Measurements from ENCODE around the gene STK11IP. TPM values are rescaled to one million over a fixed set of nuclear protein-coding genes. Genes with fewer than 3 reads are reported as not detected.

The STK11IP gene
- total RNA-seq, 1 experiment from 2014 or later = 40.6 TPM

GRCh38 chr2:219605607-219605954 lies 7.9 kb downstream of the STK11IP start:
- intact Hi-C loops (cut with micrococcal nuclease; ENCODE audit: unreplicated experiment) = no loop called here
- Histone ChIP-seq H3K9me2 (ENCODE audit: insufficient read depth) (no peaks in the 10 kb centered on the region), H3K4me1 (replicated peaks; ENCODE audit: insufficient read depth) (no peaks in the 10 kb centered on the region), H3K4me3 (no peak overlapping the region), H3K27me3 (ENCODE audit: insufficient read depth, low read depth) (no peaks in the 10 kb centered on the region), H3K36me3 (ENCODE audit: low read depth) (peaks cover 4% of the 10 kb centered on the region; the same call in 1 of the 2 replicates), H3F3A (ENCODE audit: insufficient read depth, low read depth) (no peaks in the 10 kb centered on the region), H3K4me2 (no peak overlapping the region), H2AFZ (no peak overlapping the region), H3K79me2 (ENCODE audit: low read depth) (no peaks in the 10 kb centered on the region), H3K27ac (no peak overlapping the region), H3K9me3 (ENCODE audit: insufficient read depth, low read depth) (no peaks in the 10 kb centered on the region), H4K20me1 (ENCODE audit: insufficient read depth) (no peaks in the 10 kb centered on the region)
- CTCF ChIA-PET = no interaction called here
- POLR2A ChIA-PET (ENCODE audit: unreplicated experiment) = interaction anchor here (0.6 kb wide), 1 partner anchor 34 kb away, joined by 3 read pairs; the partner anchor contains the start of gene OBSL1
- TF ChIP-seq CTCF (conservative IDR thresholded peaks at IDR 0.05) (no peak), EZH2 (IDR thresholded peaks at IDR 0.05; ENCODE audit: low read depth) (no peak)
- no peak for DNase-seq
- no TSS peak for BruUV-seq (replicated peaks)

DNA sequence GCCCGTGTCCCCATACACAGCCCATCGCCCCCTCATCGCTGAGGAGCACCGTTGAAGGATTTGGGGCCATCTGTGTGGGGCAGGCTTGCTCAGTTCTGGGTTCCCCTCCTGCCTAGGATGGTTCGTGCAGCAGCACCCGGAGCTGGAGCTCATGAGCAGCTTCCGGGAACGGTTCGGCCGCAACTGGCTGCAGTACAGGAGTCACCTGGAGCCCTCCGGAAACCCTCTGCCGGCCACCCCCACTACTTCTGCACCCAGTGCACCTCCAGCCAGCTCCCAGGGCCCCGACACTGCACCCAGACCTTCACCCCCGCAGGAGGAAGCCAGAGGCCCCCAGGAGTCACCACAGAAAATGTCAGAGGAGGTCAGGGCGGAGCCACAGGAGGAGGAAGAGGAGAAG lies 10.3 kb downstream of the STK11IP start:
- no peak overlapping the region for H2AFZ ChIP-seq
- no peak overlapping the region for H3K4me2 ChIP-seq
- no peaks in the 10 kb centered on the region for H3F3A ChIP-seq (ENCODE audit: insufficient read depth, low read depth)
- no TSS peak for BruUV-seq (replicated peaks)
- ChIA-PET CTCF (no interaction called here), POLR2A (ENCODE audit: unreplicated experiment) (no interaction called here)
- no peak for TF ChIP-seq EZH2 (IDR thresholded peaks at IDR 0.05; ENCODE audit: low read depth)
- no peak for TF ChIP-seq CTCF (conservative IDR thresholded peaks at IDR 0.05)
- no peaks in the 10 kb centered on the region for H3K9me2 ChIP-seq (ENCODE audit: insufficient read depth)
- no peaks in the 10 kb centered on the region for H3K36me3 ChIP-seq (ENCODE audit: low read depth)
- no peaks in the 10 kb centered on the region for H4K20me1 ChIP-seq (ENCODE audit: insufficient read depth)
- no peaks in the 10 kb centered on the region for H3K9me3 ChIP-seq (ENCODE audit: insufficient read depth, low read depth)
- no peak overlapping the region for H3K27ac ChIP-seq
- no peaks in the 10 kb centered on the region for H3K4me1 ChIP-seq (replicated peaks; ENCODE audit: insufficient read depth)
- no peaks in the 10 kb centered on the region for H3K79me2 ChIP-seq (ENCODE audit: low read depth)
- no peak overlapping the region for H3K4me3 ChIP-seq
- intact Hi-C loops (cut with micrococcal nuclease; ENCODE audit: unreplicated experiment) = no loop called here
- DNase-seq = no peak
- H3K27me3 ChIP-seq (ENCODE audit: insufficient read depth, low read depth) = no peaks in the 10 kb centered on the region

- Histone ChIP-seq H3F3A (ENCODE audit: insufficient read depth, low read depth) (no peaks in the 10 kb centered on the region), H2AFZ (no peak overlapping the region), H3K27me3 (ENCODE audit: insufficient read depth, low read depth) (no peaks in the 10 kb centered on the region), H3K27ac (no peak overlapping the region), H3K36me3 (ENCODE audit: low read depth) (no peaks in the 10 kb centered on the region), H3K4me1 (replicated peaks; ENCODE audit: insufficient read depth) (no peaks in the 10 kb centered on the region), H3K4me2 (no peak overlapping the region), H4K20me1 (ENCODE audit: insufficient read depth) (no peaks in the 10 kb centered on the region), H3K79me2 (ENCODE audit: low read depth) (no peaks in the 10 kb centered on the region), H3K4me3 (no peak overlapping the region), H3K9me3 (ENCODE audit: insufficient read depth, low read depth) (no peaks in the 10 kb centered on the region), H3K9me2 (ENCODE audit: insufficient read depth) (no peaks in the 10 kb centered on the region)
- no peak for DNase-seq
- no TSS peak for BruUV-seq (replicated peaks)
- POLR2A ChIA-PET (ENCODE audit: unreplicated experiment) = no interaction called here
- CTCF ChIA-PET = no interaction called here
- intact Hi-C loops (cut with micrococcal nuclease; ENCODE audit: unreplicated experiment) = no loop called here
- TF ChIP-seq EZH2 (IDR thresholded peaks at IDR 0.05; ENCODE audit: low read depth) = no peak
- no peak for TF ChIP-seq CTCF (conservative IDR thresholded peaks at IDR 0.05)
These were observed 10.8 kb downstream of the STK11IP start for GRCh38 chr2:219608399-219608964.

Measured in PC-9 (cell line).